Mesodermal cell (in vitro differentiated cells): ENCODE measurements around the gene NUAK2.
"Not testable (repeated sequence)": the region's sequence is repeated elsewhere in the genome, so short reads cannot be mapped to it uniquely, and the experiment has no call there.

Experiments
- H3K27ac ChIP-seq: 2 replicates; pipeline ENCODE4 v1.7.0; 2013; ENCODE audit warnings: mild to moderate bottlenecking, low read depth, low read length, moderate library complexity; ENCODE audit not compliant: severe bottlenecking
- H3K36me3 ChIP-seq: 2 replicates; pipeline ENCODE4 v1.7.1; 2013; ENCODE audit warnings: mild to moderate bottlenecking, low read length, moderate library complexity; ENCODE audit not compliant: control insufficient read depth, insufficient read depth
- H3K4me1 ChIP-seq: one replicate; pipeline ENCODE4 v1.7.1; 2013; ENCODE audit warnings: mild to moderate bottlenecking, low read length; ENCODE audit not compliant: insufficient read depth, control insufficient read depth, poor library complexity, severe bottlenecking
- H3K4me3 ChIP-seq: 2 replicates; pipeline ENCODE4 v1.7.0; 2013; ENCODE audit warnings: low read length, control low read depth, mild to moderate bottlenecking; ENCODE audit not compliant: insufficient read depth, poor library complexity, severe bottlenecking; ENCODE audit errors: extremely low read depth
- H3K9me3 ChIP-seq: 2 replicates; pipeline ENCODE4 v1.7.1; 2013; ENCODE audit warnings: mild to moderate bottlenecking, low read length, moderate library complexity; ENCODE audit not compliant: control insufficient read depth
- WGBS, 2 experiments: methylation state at CpG; one replicate each; pipeline ENCODE4 v1.1.5; 2013; ENCODE audit warnings: missing lambda C conversion rate in 2 of 2; ENCODE audit not compliant: insufficient coverage in 2 of 2; 5-methylcytosine and 5-hydroxymethylcytosine counted together

The NUAK2 gene

DNA sequence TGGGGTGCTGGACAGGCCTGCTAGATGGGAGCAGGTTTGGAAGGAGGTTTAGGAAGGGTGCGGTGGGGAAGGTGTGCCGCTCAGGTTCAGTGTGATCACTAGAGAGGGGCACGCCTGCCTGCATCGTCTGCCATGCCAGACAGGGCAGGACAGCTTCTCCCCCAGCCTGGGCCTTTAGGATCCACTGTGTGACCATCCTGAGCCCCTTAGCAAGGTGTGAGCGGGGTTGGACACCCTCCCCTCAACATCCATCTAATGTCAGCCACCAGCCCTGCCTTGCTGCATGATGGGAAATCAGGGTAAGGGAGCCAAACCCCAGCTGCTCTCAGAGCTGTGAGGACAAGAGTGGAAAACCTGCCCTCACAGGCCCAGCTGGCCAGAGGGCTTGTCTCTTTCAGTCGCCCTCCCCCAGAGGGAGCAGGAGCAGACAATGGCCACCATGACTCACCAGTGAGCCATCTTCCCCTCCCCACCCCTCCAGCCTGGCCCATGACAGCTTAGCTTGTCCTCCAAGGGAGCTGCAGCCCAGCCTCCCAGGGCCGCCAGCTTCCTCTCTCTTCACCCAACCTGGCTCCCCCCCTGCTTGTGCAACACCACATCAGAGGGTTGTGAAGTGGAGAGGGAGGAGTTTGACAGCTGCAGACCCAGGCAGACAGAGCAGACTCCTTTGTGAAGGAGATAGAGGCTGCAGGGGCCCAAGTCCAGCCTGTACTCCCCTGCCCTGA is 37.0 kb downstream of the NUAK2 start:
- Histone ChIP-seq H3K9me3 (no peaks in the 10 kb centered on the region), H3K27ac (peak overlapping the region; percentile 93), H3K36me3 (no peaks in the 10 kb centered on the region), H3K4me3 (no peak overlapping the region), H3K4me1 (peaks cover 57% of the 10 kb centered on the region)
- 58 to 59% methylated on average over 5 of the region's 7 CpGs for WGBS, 2 experiments

GRCh38 chr1:205283270-205284147 is 38.0 kb downstream of the NUAK2 start:
- WGBS, 2 experiments, result 79 to 86% methylated on average over 10 to 13 of the region's 15 CpGs
- Histone ChIP-seq H3K9me3 (no peaks in the 10 kb centered on the region), H3K4me3 (no peak overlapping the region), H3K27ac (peak overlapping the region; percentile 93), H3K4me1 (peaks cover 57% of the 10 kb centered on the region), H3K36me3 (no peaks in the 10 kb centered on the region)

DNA sequence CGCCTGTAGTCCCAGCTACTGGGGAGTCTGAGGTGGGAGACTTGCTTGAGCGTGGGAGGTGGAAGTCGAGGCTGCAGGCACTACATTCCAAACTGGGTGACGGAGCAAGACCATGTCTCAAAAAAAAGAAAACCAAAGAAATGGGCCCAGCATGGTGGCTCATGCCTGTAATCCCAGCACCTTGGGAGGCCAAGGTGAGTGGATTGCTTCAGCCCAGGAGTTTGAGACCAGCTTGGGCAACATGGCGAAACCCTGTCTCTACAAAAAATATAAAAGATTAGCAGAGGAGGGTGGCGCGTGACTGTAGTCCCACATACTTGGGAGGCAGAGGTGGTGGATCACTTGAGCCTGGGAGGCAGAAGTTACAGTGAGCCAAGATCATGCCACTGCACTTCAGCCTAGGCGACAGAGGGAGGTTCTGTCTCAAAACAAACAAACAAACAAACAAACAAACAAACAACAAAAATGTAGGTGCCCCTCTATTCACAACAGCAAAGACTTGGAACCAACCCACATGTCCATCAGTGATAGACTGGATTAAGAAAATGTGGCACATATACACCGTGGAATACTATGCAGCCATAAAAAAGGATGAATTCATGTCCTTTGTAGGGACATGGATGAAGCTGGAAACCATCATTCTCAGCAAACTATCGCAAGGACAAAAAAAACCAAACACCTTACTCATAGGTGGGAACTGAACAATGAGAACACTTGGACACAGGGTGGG is 40.7 kb downstream of the NUAK2 start:
- H3K27ac ChIP-seq, H3K36me3 ChIP-seq, H3K4me3 ChIP-seq, H3K9me3 ChIP-seq: not testable (repeated sequence)
- H3K4me1 ChIP-seq, result peaks cover 38% of the 10 kb centered on the region
- 91 to 96% methylated on average over 5 to 7 of the region's 10 CpGs for WGBS, 2 experiments

DNA sequence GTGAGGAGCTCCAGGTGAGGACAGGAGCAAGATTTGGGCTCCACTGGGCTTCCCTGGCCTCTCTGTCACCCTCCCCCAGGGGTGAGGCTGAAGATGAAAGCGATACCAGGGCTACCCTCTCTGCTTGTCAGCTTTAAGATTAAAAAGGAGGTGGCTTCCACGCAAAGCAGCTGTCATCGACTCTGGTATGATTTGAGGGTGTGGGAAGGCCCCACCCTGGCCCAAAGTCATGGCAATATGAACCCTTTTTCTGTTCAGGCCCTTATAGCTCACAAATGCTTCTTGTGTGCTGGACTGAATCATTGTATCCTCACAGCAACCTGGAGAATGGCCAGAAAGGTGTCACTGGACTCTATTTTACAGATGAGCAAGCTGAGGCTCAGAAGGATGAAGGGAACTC is 41.6 kb downstream of the NUAK2 start:
- no peaks in the 10 kb centered on the region for H3K9me3 ChIP-seq
- WGBS, 2 experiments, result 89 to 93% methylated on average over 2 to 3 of the region's 3 CpGs

DNA sequence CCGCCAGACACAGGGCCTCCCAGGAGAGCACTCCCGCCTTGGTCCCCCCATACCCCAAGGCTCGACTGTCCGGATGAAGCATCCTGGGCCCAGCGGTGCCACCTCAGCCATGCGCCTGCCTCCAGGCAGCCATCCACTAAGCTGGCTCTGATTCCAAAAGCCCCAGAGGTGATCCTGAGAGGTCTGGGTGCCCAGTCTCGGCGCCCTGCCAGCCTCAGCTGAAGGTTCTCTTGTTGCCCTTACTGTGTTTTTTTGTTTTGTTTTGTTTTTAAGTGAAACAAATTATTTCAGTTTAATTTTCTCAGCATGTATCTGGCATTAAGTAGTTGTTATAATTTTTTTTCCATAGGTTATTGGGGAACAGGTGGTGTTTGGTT is 44.9 kb downstream of the NUAK2 start:
- 93 to 95% methylated on average over 8 of the region's 8 CpGs for WGBS, 2 experiments
- Histone ChIP-seq H3K4me1 (peaks cover 12% of the 10 kb centered on the region), H3K4me3 (no peak overlapping the region), H3K27ac (no peak overlapping the region), H3K36me3 (no peaks in the 10 kb centered on the region), H3K9me3 (no peaks in the 10 kb centered on the region)

More for the DNA sequence above, 41.6 kb downstream of the NUAK2 start:
- H3K4me3 ChIP-seq, result no peak overlapping the region
- no peak overlapping the region for H3K27ac ChIP-seq
- H3K36me3 ChIP-seq, result no peaks in the 10 kb centered on the region
- peaks cover 29% of the 10 kb centered on the region for H3K4me1 ChIP-seq

DNA sequence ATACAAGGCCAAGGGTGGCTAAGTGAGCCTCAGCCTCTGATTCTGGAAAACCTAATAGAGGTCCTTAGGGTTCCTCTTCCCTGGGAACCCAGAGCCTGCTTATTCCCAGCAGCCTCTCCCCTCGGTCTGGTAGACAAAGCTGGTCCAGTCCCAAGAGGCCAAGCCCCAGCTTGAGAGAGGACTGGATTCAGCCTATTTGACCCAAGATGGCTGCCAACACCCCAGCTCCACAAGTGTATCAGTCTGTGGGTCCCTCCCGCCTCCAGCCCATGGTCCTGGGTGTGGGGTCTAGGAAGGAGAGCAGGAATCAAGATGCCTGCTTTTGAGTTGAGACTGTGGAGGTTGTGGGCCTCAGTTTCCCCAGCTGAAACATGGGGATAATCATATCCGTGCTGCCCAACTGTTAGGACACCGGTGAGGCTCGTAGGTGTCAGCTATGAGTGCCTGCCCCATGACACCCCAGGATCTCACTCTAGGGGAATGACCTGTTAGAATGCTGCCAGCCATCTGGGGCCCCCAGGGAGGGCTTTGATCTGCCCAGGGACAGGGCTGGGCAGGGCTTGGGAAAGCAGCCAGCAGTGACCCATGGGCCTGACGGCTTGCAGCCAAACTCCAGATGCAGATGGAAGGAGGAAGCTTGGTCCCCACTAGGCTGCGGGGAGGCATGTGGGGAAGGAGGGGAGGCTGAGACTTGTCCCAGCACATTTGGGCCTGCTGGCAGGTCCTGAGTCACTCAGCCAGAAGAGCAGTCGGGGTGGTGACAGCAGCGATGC is 45.4 kb downstream of the NUAK2 start:
- H3K9me3 ChIP-seq, result no peaks in the 10 kb centered on the region
- no peaks in the 10 kb centered on the region for H3K36me3 ChIP-seq
- no peak overlapping the region for H3K4me3 ChIP-seq
- H3K27ac ChIP-seq, result no peak overlapping the region
- peaks cover 14% of the 10 kb centered on the region for H3K4me1 ChIP-seq
- WGBS, 2 experiments, result 88 to 95% methylated on average over 8 of the region's 9 CpGs

- 85 to 100% methylated on average over 2 to 3 of the region's 3 CpGs for WGBS, 2 experiments
- H3K4me1 ChIP-seq, result peaks cover 19% of the 10 kb centered on the region
- H3K9me3 ChIP-seq, result no peaks in the 10 kb centered on the region
- no peak overlapping the region for H3K27ac ChIP-seq
- H3K4me3 ChIP-seq, result no peak overlapping the region
- H3K36me3 ChIP-seq, result no peaks in the 10 kb centered on the region
These were observed 46.4 kb downstream of the NUAK2 start for GRCh38 chr1:205275133-205275532.

DNA sequence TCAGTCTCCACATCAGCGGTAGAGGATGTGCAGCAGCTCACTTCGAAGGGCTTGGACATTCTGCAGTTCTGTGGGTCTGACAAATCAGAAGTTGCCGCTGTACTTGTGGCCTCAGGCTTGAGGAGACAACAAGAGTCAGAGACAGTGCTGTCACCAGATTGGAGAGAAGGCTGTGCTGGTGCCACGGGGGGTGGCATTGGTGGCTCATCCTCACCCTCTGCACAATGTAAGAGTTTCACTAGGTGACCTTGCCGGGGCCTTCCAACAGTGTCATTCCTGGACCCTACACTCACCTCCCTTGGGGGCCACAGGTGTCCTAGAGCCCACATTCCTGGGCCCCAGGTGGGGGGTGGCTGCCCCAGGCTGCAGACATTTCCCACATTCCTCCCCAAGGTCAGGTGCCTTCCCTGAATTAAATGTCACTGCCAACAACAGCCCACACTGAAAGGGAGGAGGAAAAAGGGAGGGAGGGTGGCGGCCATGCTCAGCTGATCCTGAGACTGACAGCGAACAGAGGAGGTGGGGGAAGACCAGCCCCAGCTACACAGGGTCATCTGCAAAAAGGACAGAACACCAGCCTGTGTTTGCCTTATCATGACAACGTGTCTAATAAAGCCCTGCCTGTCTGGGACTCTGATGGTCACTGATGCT is 47.4 kb downstream of the NUAK2 start:
- WGBS, 2 experiments, result 70 to 78% methylated on average over 6 to 7 of the region's 8 CpGs
- Histone ChIP-seq H3K4me1 (peaks cover 19% of the 10 kb centered on the region), H3K36me3 (no peaks in the 10 kb centered on the region), H3K27ac (no peak overlapping the region), H3K9me3 (no peaks in the 10 kb centered on the region), H3K4me3 (no peak overlapping the region)

DNA sequence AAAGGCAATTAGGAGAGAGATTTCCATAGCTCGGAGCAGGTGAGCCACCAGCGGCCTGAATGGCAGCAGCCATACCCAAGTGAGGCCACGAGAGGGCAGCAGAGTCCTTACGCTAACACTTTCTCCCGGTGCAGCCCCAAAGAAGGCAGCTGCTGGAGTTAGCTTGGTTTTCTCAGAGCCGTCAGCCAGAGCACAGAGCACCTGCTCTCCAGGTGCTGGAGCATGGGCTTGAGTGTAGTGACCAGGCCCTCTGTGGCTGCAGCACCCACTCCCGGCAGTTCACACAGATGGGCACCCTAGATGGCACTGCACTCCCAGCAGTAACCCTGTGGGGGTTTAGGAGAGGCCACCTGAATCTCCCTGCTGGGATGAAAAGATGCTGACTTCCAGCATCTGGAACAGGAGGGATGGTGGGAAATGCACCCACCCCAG is 48.0 kb downstream of the NUAK2 start:
- H3K36me3 ChIP-seq, result no peaks in the 10 kb centered on the region
- 7 to 9% methylated on average over 7 of the region's 7 CpGs for WGBS, 2 experiments

DNA sequence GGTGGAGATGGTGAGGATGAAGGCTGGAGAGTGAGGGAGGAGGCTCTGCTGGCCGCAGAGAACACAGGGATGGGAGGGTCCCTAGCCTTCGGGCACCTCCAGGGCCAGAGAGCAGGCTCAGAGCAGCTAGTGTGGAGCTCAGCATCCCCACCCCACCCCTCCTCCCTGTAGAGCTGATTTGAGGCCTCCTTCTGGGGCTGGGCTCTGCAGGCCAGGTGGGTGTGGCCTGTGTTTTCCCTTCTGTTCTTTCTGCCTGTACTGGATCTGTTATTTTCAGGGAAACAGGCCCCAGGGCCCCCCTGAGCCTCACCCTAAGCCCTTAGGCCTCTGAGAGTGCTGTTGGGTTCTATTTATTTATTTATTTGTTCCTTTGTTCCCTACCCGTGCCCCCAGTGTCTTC is 49.0 kb downstream of the NUAK2 start:
- WGBS, 2 experiments, result 55 to 63% methylated on average over 2 to 3 of the region's 3 CpGs
- Histone ChIP-seq H3K4me1 (peaks cover 29% of the 10 kb centered on the region), H3K27ac (no peak overlapping the region)

More for the DNA sequence above, 48.0 kb downstream of the NUAK2 start:
- Histone ChIP-seq H3K4me1 (peaks cover 19% of the 10 kb centered on the region), H3K27ac (no peak overlapping the region), H3K9me3 (no peaks in the 10 kb centered on the region), H3K4me3 (no peak overlapping the region)

More for the DNA sequence above, 49.0 kb downstream of the NUAK2 start:
- Histone ChIP-seq H3K9me3 (no peaks in the 10 kb centered on the region), H3K36me3 (no peaks in the 10 kb centered on the region), H3K4me3 (no peak overlapping the region)
